Measurements from ENCODE around the gene PITPNC1. TPM values are rescaled to one million over a fixed set of nuclear protein-coding genes. Genes with fewer than 3 reads are reported as not detected.
A peak's percentile ranks its signal among the peaks of the same experiment; 100 is the strongest.

PITPNC1 gene
- total and polyA plus RNA-seq, 12 donors: 4.9 to 33.0 (median 14.0) TPM

- TF ChIP-seq POLR2A (IDR thresholded peaks at IDR 0.05): no peak
- TF ChIP-seq CTCF (IDR thresholded peaks at IDR 0.05): no peak
- peak overlapping the region in 2 of 5 donors; percentile 45 to 49 for H3K27ac ChIP-seq
- no peaks in the 10 kb centered on the region for H3K9me3 ChIP-seq (replicated peaks in 1 of 3)
- no peak overlapping the region for H3K4me3 ChIP-seq
- H3K27me3 ChIP-seq: no peaks in the 10 kb centered on the region
- intact Hi-C loops (cut with DNase I): no loop called here
- peaks cover 0 to 20% of the 10 kb centered on the region in 2 donors for H3K4me1 ChIP-seq (replicated peaks in 1 of 2)
- DNase-seq: no peak
- 67 to 78% (median 73%) methylated on average over 7 of the region's 7 CpGs for WGBS, 4 donors
- no peaks in the 10 kb centered on the region for H3K36me3 ChIP-seq (replicated peaks in 1 of 2)
Measured at GRCh38 chr17:67440277-67441051, 63.4 kb downstream of the PITPNC1 start.

- Histone ChIP-seq H3K27me3 (no peaks in the 10 kb centered on the region), H3K4me1 (replicated peaks in 1 of 2) (peaks cover 0 to 20% of the 10 kb centered on the region in 2 donors), H3K4me3 (peak overlapping the region in 1 of 4 donors; percentile 32), H3K9me3 (replicated peaks in 1 of 3) (no peaks in the 10 kb centered on the region), H3K27ac (peak overlapping the region in 2 of 5 donors; percentile 45 to 49), H3K36me3 (replicated peaks in 1 of 2) (no peaks in the 10 kb centered on the region)
- intact Hi-C loops (cut with DNase I): no loop called here
- TF ChIP-seq POLR2A (IDR thresholded peaks at IDR 0.05): no peak
- 44 to 55% (median 51%) methylated on average over 19 of the region's 19 CpGs for WGBS, 4 donors
- DNase-seq: peak; percentile 25 to 80 (median 52)
Measured at GRCh38 chr17:67441052-67441895, 64.2 kb downstream of the PITPNC1 start.

GRCh38 chr17:67441896-67442219, 64.8 kb downstream of the PITPNC1 start:
- Histone ChIP-seq H3K4me3 (no peak overlapping the region), H3K27ac (peak overlapping the region in 2 of 5 donors; percentile 45 to 49), H3K4me1 (replicated peaks in 1 of 2) (peaks cover 0 to 20% of the 10 kb centered on the region in 2 donors), H3K9me3 (replicated peaks in 1 of 3) (no peaks in the 10 kb centered on the region), H3K36me3 (replicated peaks in 1 of 2) (no peaks in the 10 kb centered on the region), H3K27me3 (no peaks in the 10 kb centered on the region)
- TF ChIP-seq POLR2A (IDR thresholded peaks at IDR 0.05) (no peak), CTCF (IDR thresholded peaks at IDR 0.05) (no peak)
- DNase-seq: no peak
- intact Hi-C loops (cut with DNase I): no loop called here
- WGBS, 4 donors: 81 to 100% (median 82%) methylated on average over 1 of the region's 1 CpG

GRCh38 chr17:67442787-67443624, 65.9 kb downstream of the PITPNC1 start:
- H3K9me3 ChIP-seq (replicated peaks in 1 of 3): no peaks in the 10 kb centered on the region
- H3K36me3 ChIP-seq (replicated peaks in 1 of 2): no peaks in the 10 kb centered on the region
- intact Hi-C loops (cut with DNase I): no loop called here
- H3K27me3 ChIP-seq: no peaks in the 10 kb centered on the region
- WGBS, 4 donors: 54 to 61% (median 56%) methylated on average over 13 of the region's 13 CpGs
- no peak for TF ChIP-seq CTCF (IDR thresholded peaks at IDR 0.05)
- no peak for TF ChIP-seq POLR2A (IDR thresholded peaks at IDR 0.05)
- H3K27ac ChIP-seq: peak overlapping the region in 3 of 5 donors; percentile 21 to 72 (median 70)
- H3K4me1 ChIP-seq (replicated peaks in 1 of 2): peaks cover 0 to 20% of the 10 kb centered on the region in 2 donors
- DNase-seq: peak in 2 of 7 donors; percentile 26 to 58
- H3K4me3 ChIP-seq: no peak overlapping the region

All from adrenal gland (tissue), 12 donors.